IPS DF 19.7 (cell line): ENCODE data around the gene CBX5.

Experiments used
- DNase-seq: peaks from one replicate; pipeline ENCODE4 v3.0.0-alpha.2; 2013; ENCODE audit warnings: low read depth, low spot score

Gene CBX5

GRCh38 chr12:54225666-54226065, 54.3 kb downstream of the CBX5 start:
- no peak for DNase-seq

GRCh38 chr12:54222609-54223008, 57.3 kb downstream of the CBX5 start:
- DNase-seq: no peak

GRCh38 chr12:54221402-54221984, 58.4 kb downstream of the CBX5 start:
- no peak for DNase-seq

DNA sequence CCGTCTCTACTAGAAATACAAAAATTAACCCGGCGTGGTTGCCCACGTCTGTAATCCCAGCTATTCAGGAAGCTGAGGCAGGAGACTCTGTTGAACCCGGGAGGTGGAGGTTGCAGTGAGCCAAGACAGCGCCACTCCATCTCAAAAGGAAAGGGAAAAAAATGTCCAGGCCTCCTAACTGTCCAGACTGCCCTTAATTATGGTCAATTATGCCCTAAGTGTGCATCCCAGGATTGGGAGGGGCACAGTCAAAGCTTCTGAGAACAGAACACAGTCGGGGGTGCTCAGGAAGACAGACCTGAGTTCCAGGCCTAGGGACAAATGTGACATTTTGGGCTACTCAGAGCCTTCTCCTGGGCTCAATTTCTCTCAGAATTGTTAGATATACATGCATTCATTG, 59.4 kb downstream of the CBX5 start:
- DNase-seq: no peak

DNA sequence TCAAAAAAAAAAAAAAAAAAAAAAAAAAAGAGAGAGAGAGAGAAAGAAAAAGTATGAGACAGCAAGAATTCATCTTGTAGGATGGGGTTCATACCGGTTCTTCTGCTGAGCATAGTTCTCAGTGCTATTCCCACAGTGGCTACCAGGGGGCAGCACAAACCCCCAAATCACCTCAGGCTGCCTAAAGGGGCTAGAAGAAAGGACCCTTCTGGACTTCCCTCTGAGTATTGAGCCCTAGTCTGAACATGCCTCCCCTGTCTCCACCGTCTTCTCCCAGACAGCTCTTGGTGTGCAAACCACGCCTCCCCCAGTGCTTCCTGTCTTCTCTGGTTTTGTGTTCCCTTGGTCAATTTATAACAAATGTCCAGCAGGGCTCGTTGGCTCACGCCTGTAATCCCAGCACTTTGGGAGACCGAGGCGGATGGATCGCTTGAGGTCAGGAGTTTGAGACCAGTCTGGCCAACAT, 59.8 kb downstream of the CBX5 start:
- peak; percentile 54 for DNase-seq

DNA sequence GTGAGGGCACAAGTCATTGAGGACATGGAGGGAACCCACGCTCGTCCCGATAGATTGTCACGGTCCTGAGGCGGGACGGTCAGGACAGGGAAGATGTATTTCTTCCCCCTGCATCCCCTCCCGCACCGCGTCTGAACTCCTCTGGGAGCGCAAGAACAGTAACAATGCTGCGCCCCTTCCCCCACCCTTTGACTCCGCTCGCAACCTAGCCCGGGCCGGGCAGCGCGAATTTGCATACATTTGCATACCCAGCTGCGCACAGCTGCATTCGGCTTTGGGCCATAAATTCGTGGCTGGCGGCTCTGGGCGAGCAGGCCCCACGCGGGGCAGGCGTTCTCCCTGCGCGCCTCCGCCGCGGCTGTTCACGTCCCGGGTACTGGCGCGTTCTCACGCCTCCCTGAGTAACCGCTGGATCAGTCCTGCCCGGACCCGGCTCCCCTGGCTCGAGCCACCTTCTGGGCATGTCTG, 62.1 kb downstream of the CBX5 start:
- peak; percentile 67 for DNase-seq

GRCh38 chr12:54216797-54217661, 62.9 kb downstream of the CBX5 start:
- peak; percentile 50 for DNase-seq

GRCh38 chr12:54215989-54216796, 63.7 kb downstream of the CBX5 start:
- DNase-seq: no peak

DNA sequence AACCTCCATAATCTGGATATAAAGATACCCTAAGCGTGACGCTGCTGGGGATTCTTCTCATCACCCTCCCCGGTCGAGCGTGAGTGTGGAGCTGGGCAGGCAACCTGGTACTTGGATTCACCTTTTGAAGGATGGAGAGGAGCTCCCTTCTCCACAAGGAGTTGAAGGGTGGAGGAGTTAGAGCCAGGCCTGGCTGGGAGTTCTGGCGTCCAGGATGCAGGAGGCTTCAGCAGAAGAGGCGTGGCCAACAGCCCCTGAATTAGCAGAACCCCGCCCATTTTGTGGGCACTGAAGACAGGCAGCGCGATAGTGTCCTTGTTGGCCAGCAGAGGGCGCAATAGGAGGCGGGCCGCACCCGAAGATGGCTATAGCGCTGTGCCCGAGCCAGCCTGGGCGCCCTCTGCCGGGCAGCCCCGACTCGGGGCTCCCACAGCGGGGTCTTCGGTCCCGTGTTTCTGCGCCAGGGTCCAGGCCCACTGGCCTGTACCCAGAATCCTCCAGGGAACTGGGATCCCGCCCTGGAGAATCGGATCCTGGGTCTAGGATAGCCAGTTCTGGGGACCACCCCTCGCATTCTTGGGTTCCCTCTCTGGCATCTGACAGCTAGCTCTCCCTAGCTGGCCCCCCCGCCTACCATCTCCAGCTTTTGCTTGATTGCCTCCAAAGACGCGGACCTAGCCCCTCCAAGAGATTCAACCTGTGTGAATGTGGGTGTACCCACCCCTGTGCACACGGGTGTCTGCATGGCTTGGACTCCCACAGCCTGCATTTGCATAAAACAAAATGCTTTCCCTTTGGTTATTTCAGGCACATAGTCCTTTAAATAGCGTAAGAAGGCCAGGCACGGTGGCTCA, 65.1 kb downstream of the CBX5 start:
- DNase-seq: peak; percentile 67

DNA sequence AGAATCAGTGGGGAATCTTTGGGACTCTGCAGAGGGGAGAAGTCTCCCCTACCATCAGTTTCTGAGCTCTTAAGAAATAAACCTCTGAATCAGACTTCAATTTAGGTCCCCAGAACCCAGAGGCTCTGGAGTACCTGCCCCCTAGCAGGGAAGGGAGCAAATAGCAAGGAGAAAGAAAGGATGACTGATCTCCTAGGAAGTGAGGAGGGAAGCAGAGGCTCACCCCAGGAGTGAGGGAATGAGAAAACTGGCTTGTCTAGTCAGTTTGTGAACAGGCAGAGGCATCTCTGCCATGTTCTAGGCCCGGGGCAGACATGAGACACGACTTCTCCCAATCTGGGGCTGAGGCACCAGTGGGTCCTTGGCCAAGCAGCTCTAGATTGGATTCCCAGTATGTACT, 66.8 kb downstream of the CBX5 start:
- DNase-seq: no peak

DNA sequence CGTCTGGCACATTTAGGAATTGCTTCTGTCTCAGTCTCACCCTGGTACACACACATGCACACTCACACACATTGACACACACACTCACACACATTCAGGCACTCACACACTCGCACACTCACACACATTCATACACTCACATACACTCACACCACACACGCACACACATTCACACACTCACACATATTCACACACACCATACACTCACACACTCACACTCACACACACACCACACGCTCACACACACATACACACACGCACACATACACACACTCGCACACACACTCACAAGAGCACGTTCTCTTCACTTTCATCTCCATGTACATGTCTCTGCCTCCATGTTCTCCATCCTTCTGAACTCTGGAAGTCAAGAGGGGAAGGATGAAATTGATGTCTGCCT, 68.0 kb downstream of the CBX5 start:
- DNase-seq: no peak

DNA sequence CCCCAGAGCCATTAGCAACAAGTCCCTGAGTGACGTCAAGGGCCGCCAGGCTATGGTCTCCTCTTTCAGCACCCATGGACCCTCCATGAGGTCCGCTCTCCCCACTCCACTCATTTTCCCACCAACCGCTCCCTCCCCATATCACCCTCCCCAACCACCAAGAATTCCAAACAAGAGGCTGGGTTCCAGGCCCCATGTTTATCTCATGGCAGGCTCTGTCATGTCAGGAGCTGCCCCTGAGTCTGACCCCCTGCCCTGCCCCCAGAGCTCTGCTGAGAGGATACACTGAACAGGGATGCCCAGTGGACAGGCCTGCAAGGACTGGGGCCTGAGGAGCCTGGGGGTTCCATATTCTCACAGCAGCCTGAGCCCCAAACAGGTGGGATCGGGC, 69.5 kb downstream of the CBX5 start:
- DNase-seq: no peak

DNA sequence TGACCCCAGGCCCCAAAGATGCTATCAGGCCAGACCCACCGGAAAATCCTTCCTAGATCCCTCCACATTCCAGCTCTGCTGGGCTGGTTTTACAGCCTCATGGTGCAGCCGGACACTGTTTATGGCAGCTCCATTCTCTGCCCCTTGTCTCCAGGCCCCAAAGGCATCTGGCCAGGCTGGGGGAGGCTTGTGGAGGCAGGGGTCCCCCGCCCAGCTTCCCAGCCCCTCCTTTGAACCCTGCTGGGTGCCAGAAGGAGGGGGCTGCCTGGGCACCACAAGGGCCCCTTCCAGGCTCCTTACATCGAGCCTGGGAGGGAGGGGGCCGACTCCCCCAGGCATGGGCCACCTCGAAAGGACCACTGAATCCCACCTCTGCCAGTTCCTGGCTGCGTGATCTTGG, 71.3 kb downstream of the CBX5 start:
- no peak for DNase-seq

DNA sequence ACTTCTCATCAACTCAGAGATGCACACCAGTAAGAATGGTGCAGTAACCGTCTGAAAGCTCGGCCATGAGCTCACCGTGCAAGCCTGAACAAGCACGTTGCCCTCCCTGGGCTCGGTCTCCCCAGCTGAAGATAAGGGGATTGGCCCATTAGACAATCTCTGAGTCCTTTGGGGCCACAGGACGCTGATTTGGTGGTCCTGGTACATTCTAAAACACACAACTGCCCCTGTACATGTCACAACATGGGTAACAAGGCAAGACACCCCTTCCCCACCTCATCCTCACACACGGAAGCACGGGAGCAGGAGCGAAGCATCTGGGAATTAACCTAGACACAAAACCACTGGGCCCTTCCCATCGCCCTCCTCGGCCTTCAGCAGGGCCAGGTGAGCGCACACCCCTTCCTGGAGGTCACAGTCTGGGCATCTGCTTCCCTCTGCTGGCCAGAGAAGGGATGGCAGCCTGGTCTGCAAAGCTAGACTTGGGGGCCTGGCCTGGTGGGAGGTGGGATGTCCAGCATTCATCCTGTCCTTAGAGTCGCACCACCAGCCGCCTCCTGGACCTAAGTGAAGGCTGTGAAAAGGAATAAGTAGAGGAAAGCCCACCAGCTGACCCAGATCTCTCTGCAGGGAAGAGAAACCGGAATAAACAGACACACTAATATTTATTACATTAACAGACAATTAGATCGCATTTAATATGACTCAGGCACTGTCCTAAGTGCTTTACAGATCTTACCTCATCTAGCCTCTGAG, 72.2 kb downstream of the CBX5 start:
- peak; percentile 48 for DNase-seq

GRCh38 chr12:54206791-54207190, 73.1 kb downstream of the CBX5 start:
- no peak for DNase-seq

DNA sequence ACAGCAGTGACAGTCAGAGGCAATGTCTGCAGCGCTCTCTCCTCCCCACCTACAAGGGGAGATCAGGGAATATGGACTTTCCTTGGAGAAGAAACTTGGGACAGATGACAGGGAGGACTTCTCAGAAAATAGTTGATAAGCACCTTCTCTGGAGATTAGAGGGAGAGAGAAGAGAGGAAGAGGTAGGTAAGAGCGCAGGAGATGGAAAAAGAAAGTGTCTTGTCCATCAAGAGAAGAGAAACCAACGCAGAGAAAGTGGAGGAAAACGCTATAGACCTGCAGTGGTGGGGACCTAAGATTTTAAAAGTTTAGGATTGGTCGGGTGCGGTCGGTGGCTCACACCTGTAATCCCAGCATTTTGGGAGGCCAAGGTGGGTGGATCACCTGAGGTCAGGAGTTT, 75.6 kb downstream of the CBX5 start:
- no peak for DNase-seq

DNA sequence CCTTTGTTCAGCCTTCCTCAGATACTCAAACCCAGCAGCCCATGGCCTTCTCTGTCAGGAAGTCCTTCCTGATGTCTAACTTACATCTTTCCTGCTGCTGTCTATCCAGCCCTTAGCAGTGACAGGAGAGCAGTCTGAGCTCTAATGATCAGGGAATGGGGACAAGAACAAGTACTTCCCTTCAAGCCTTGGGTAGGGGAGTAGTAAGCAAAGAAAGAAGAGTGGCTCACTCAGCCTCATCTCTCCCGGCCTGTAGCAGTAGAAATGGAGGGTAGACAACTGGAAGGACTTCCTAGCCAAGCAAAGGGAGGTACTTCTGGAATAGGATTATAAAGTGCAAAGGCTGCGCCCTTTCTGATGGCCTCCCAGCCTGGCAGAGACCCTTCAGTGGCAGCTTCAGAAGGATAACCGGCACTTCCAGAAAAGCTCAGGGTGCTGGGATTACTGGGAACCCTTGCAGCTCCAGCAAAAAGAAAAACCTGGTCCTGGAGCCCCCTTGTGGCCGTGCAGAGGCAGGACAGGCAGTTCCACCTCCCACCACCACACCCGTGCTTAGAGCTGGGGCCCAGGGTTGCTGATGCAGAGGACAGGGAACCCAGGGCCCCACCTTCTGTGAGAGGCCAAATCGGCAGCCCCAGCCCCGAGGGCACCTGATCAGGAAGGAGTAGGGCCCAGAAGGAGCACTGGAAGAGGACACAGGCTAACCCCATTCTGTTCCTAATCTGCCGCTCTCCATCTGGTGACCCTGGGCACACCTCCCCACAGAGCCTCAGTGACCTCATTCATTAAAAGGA, 78.7 kb downstream of the CBX5 start:
- no peak for DNase-seq

DNA sequence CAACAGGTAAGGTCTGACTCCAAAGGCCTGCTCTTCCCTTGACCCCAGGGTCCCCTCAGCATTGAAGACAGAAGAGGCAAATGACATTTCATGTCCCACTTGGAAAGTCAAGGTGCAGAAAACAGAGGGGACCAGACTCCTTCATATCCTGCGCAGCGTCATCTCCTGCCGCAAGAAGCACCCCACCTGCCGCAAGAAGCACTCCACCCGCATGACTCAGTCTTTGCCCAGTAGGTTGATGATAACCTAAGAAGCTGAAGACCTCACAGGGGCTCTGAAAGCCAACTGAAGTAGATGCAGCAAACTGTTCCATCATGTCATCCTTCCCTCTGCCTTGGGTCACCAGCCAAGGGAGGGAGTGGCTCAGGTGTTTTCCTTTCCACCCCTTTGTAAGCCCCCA, 79.5 kb downstream of the CBX5 start:
- DNase-seq: no peak

- DNase-seq: no peak
Measured at GRCh38 chr12:54199917-54200316, 80.0 kb downstream of the CBX5 start.

DNA sequence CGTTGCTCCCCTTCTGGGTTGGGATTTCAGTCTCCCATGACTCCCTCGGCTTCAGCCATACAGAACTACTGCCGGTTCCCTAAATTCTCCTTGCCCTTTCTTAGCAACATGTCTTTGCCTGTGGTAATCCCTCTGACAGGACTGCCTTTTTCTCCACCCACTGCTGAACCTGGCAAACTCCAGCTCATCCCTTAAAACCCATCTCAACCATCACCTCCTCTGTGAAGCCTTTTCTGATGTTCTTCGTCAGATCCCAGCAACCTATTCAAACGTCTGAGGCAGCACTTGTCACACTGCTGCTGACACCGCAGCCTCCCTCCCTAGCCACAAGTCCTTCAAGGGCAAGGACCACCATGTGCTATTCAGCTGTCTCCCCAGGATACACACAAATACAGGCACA, 80.9 kb downstream of the CBX5 start:
- no peak for DNase-seq
